Ammon's horn (tissue), 1 donor: ENCODE results near the gene OR13F1.
"Not testable (repeated sequence)": the region's sequence is repeated elsewhere in the genome, so short reads cannot be mapped to it uniquely, and the experiment has no call there.

Source experiments
- DNase-seq: peaks from one replicate; pipeline ENCODE4 v3.0.0-alpha.2; 2016; ENCODE audit warnings: low spot score

OR13F1 gene, protein sequence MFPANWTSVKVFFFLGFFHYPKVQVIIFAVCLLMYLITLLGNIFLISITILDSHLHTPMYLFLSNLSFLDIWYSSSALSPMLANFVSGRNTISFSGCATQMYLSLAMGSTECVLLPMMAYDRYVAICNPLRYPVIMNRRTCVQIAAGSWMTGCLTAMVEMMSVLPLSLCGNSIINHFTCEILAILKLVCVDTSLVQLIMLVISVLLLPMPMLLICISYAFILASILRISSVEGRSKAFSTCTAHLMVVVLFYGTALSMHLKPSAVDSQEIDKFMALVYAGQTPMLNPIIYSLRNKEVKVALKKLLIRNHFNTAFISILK

DNA sequence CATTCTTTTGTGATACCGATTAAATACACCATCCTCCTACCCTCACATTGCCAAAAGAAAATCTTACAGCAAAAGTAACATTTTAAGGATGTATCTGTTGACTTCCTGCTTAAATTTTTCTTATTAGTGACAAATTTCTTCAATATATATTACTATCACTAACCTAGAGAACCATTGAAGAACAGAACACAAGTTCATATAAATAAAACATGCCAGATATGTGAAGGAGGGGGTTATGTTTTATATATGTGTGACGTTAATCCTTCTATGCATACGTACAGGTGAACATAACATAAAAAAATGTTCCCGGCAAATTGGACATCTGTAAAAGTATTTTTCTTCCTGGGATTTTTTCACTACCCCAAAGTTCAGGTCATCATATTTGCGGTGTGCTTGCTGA lies at the start of gene OR13F1:
OR13F1 (plus strand) TSS at position 301 of the 400 bp plus-strand sequence; CDS start at position 301, 0 bp downstream.
- DNase-seq: no peak

DNA sequence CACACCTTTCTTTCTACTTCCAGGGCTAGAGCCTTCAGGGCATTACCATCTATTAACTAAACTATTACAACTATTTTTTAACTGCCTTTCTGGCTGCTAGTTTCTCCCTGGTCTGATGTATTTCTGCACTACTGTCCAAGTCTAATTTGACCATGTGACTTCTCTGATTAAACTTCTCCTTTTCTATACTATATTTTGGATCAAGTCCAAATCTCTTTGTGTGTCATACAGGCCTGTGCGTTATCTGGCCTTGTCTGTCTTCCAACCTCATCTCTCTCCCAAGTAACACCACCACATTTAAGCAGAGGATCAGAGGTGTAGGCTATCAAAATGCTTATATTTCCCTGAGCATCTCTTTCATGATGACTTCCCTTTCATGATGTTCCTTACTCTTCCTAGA lies 47.2 kb upstream of the OR13F1 start:
- no peak for DNase-seq

DNA sequence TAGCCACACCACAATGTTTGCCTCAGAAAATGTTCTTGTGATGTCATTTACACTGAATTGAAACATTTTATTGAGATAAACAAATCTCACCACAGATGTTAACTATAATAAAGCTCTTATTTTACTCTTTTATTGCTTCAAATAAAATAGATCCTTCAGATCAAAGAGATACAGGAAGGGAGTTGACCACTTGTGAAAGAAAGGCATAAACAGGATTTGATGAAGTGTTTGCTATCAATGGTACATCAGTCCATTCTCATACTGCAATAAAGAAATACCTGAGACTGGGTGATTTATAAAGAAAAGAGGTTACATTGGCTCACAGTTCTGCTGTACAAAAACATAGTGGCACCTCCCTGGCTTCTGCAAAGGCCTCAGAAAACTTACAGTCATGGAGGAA lies 40.2 kb upstream of the OR13F1 start:
- DNase-seq: no peak

DNA sequence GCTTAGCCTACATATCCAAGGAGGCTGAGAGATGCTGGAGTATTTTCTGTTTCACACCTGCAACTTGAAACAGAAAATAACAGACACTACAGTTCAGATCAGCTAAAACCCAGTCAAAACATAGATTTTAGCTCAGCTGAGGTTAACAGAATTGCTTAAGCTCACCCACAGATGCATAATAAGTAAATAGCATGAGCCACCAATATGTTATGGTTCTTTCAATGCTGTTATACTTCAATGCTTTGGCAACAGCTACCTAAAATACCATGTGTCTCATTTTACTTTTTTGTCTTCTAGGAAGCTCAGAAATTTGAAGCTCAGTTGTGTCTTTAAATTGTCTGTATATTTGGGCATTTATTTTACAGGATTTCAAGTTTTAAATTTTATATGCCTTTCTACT lies 35.8 kb upstream of the OR13F1 start:
- DNase-seq: no peak

DNA sequence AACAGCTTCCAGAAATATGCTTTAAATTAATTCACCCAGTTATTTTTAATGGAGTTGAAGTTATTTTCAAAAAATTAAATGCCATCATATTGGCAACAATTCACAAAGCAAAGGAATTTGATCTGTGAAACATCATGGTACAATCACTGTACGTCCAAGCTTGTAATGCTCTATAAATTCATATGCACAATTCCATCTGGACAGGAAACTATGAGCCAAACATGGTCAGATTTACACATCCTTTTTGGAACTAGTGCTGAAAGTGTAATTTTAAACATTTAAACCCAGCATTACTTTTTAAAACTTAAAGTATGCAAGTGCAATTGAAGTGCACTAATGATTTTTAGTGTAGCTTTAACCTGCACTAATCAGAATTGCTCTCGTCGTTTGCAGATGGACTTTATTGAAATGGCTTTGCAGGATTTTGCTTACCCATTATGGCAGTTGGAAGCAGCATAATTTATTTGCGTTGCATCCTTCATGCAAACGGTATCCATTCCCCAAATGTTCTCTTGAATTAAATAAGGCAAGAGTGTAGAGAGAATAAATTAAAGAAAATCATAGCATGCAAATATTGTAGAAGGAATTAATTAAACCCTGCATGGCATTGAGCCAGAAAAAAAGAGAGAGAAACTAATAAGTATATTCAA lies 21.0 kb upstream of the OR13F1 start:
- no peak for DNase-seq

DNA sequence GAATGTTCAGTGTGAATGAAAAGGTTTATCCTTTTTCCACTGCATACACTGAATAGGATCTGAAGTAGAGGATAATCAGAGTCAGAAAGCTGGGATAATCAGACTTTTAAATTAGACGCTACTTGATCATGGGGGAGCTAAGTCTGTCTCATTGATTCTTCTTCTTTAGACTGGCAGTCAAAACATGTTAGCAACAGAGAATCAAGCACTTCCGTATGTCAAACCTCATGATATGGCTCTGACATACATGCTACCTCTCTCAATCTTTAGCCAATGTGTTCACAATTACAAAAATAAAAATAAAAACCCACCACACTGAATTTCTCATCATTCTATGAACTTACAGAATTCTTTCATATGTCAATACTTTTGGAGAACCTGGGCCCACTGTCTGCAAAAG lies 19.0 kb upstream of the OR13F1 start:
- no peak for DNase-seq

DNA sequence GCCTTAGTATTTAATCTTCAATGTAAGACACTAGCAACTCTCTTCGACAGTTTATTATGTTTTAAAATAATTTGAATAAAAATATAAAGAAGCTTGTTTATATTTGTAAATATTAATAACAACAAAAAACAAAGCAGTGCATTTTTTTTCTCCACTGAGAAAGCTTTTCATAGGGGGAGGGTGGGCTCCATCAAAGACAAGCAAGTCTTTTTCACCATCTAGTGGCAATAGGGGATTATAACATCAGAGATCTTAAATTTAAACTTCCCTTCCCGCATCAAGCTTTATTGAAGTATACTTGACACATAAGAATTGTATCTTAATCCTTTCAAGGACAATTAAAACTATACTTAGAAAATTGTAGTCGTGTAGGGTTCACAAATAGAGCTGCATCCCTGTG lies 9.3 kb upstream of the OR13F1 start:
- DNase-seq: no peak

DNA sequence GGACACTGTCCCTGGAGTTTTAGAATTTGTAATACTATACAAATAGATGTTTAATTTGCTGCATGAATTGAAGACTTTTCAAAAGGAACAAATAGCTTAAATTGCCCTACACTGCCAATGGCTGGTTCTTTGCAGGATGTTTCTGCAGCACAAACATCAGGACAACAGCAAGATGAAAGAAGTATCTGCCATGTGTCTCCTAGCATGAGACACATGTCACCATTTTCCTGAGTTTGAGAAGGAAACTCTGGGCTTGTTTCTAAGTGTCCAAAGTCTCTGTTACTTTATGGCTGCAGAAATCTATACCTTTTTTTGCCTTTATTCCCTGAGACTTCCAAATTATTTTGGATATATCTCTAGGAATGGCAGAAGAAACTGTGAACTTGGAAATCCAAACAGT lies 623 bp upstream of the OR13F1 start:
- DNase-seq: no peak

DNA sequence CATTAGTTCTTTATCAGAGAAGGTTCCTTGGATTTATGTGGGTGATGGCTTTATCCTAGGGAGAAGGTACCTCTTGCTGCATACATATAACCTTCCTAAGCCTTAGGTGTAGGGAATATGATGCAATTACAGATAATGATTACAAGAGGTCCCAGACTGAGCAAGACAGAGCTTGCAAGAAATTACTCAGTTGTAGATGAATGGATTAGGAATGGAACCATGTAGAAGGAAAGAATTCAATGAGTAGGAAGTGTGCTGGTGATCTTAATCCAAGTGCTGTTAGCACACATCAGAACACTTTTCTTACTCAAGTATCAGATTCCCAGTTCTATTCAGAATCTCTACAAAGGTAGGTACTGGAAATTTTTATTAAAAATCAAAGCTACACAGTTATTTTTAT lies 2.5 kb downstream of the OR13F1 start:
- no peak for DNase-seq

DNA sequence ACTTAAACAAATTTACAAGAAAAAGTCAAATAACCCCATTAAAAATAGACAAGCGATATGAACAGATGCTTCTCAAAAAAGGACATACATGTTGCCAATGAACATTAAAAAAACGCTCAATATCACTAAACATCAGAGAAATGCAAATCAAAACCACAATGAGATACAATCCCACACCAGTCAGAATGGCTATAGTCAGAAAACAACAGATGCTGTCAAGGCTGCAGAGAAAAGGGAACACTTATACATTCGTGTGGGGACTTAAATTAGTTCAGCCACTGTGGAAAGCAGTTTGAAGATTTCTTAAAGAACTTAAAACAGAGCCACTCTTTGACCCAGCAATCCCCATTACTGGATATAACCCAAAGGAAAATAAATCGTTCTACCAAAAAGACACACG lies 10.8 kb downstream of the OR13F1 start:
- DNase-seq: peak; percentile 3

DNA sequence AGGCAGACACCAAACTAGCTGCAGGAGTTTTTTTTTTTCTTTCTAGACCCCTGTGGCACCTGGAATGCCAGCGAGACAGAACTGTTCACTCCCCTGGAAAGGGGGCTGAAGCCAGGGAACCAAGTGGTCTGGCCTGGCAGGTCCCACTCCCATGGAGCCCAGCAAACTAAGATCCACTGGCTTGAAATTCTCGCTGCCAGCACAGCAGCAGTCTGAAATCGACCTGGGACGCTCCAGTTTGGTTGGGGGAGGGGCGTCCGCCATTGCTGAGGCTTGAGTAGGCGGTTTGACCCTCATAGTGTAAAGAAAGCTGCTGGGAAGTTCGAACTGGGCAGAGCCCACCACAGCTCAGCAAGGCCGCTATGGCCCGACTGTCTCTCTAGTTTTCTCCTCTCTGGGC lies 16.2 kb downstream of the OR13F1 start:
- not testable (repeated sequence) for DNase-seq

DNA sequence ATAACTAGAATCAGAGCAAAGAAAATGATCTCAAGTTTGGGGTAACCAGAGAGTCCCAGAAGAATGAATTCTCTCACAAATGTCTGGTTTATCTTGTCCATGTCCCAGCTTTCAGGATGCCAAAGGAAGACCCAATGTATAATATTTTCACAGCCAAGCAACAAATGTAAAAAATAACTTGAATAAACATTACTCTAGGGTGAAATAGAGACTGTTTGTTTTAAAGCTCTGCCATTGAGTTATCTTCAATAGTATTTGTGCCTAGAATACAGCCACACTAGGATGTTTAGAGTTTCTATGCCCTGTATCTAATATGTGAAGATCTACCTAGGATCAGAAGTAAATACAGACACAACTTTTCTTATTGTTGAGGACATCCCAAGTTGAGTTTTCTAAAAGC lies 23.0 kb downstream of the OR13F1 start, which contains the start of gene OR13C4:
OR13C4 (minus strand) TSS at position 101 of the 400 bp plus-strand sequence; CDS start at position 101, 0 bp downstream.
- DNase-seq: no peak

DNA sequence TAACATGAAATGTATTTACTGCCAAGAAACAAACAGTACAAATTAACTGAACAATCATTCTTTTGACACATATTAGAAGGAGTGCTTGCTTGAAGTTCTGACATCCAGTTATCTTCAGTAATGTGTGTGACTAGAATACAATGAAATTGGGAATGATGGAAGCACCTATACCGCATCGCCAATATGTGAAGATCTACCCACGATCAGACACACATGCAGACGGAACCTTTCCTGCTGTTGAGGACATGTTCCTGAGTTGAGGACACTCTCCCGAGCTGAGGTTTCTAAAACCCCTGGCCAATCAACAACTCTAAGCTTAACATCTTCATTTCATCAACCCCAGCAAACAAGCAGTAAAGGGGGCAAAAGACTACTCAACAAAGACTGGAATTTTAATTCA lies 32.7 kb downstream of the OR13F1 start, which contains the start of gene OR13C3:
OR13C3 (minus strand) TSS at position 101 of the 400 bp plus-strand sequence. CDS start 133 bp downstream, outside the sequence.
- no peak for DNase-seq

DNA sequence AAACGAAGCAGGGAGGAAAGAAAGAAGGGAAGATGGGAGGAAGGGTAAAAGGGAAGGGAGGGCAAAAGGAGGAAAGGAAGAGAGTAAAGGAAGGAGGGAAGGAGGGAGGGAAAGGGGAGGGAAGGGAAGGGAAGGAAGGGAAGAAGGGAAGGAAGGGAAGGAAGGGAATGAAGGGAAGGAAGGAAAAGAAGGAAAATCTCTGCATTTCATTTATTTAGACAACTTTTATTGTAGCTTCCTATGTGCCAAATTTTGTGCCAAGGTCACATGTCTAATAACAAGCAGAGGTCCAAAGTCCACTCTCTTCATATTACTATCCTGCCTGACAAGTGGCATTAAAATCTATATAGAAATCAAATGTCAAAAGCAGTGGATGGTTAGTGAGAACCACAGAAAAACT lies 35.2 kb downstream of the OR13F1 start:
- DNase-seq: no peak

DNA sequence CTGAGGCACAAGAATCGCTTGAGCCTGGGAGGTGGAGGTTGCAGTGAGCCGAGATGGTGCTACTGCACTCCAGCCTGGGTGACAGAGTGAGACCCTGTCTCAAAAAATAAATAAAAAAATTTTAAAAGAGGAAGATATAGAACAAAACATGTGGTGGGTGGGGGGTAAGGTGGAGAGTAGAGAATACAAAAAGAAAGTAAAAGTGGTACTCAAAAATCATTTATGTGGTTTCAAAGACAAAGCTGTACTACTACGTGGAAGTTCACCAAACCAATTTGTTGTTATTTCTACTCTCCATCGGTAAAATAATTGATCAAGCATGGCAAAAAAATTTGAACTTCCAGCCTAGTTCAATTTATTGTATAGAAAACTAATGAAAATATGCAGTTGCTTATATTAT lies 40.6 kb downstream of the OR13F1 start:
- no peak for DNase-seq

DNA sequence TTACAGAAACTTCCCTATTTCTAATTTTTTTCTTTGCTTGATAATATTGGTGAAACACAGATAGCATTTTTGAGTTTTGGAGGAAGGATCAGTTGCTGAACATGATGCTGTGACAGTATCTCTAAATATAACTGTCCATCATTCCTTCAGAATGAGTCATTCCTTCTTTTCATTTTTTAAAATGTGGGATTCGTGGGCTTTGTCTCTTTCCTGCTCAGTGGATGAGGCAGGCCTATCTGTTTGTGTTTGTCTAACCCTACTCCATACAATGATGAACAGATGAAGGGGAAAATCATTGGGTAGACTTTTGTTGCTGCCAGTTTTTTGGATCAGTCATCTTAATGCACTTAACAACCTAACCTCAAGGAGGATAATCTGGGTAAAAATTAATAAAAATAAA lies 49.2 kb downstream of the OR13F1 start:
- DNase-seq: no peak
